HEK293 (cell line): Measurements from ENCODE around the gene DIP2C.
"Not testable (repeated sequence)": the region's sequence is repeated elsewhere in the genome, so short reads cannot be mapped to it uniquely, and the experiment has no call there.

Source experiments
- KLF10 ChIP-seq: fragments of 450-650 bp; IDR thresholded peaks from 2 replicates; pipeline ENCODE4 v1.5.1; 2018; ENCODE audit warnings: missing biosample characterization, mild to moderate bottlenecking, missing genetic modification characterization
- PBX3 ChIP-seq: sonication (generic); formaldehyde crosslinking; IDR thresholded peaks from 2 replicates; pipeline ENCODE4 v1.8.1; 2022; ENCODE audit warnings: mild to moderate bottlenecking, moderate library complexity, missing genetic modification reagents
- YY1 ChIP-seq: fragments of 450-650 bp; formaldehyde crosslinking; IDR thresholded peaks from 2 replicates; pipeline ENCODE4 v1.5.1; 2018; ENCODE audit warnings: missing biosample characterization, missing genetic modification characterization
- ZBTB20 ChIP-seq: fragments of 450-650 bp; formaldehyde crosslinking; IDR thresholded peaks from 2 replicates; pipeline ENCODE4 v1.5.1; 2016; ENCODE audit warnings: missing biosample characterization, missing genetic modification characterization
- ZNF112 ChIP-seq: fragments of 450-650 bp; formaldehyde crosslinking; IDR thresholded peaks from 2 replicates; pipeline ENCODE4 v1.5.0; 2017; ENCODE audit warnings: missing biosample characterization, missing genetic modification characterization
- ZNF155 ChIP-seq: fragments of 450-650 bp; formaldehyde crosslinking; IDR thresholded peaks from 2 replicates; pipeline ENCODE4 v1.5.1; 2016; ENCODE audit warnings: missing biosample characterization, missing genetic modification characterization
- ZNF311 ChIP-seq: fragments of 450-650 bp; formaldehyde crosslinking; IDR thresholded peaks from 2 replicates; pipeline ENCODE4 v1.5.1; 2017; ENCODE audit warnings: missing biosample characterization, missing genetic modification characterization, borderline replicate concordance
- ZNF473 ChIP-seq: fragments of 450-650 bp; formaldehyde crosslinking; IDR thresholded peaks from 2 replicates; pipeline ENCODE4 v1.5.1; 2017; ENCODE audit warnings: missing biosample characterization, missing genetic modification characterization
- ZNF544 ChIP-seq: fragments of 450-650 bp; formaldehyde crosslinking; IDR thresholded peaks from 2 replicates; pipeline ENCODE4 v1.5.0; 2017; ENCODE audit warnings: missing biosample characterization, missing genetic modification characterization
- ZNF76 ChIP-seq: fragments of 450-650 bp; formaldehyde crosslinking; IDR thresholded peaks from 2 replicates; pipeline ENCODE4; 2016; ENCODE audit warnings: low read depth, missing biosample characterization, missing genetic modification characterization, borderline replicate concordance
- ZNF792 ChIP-seq: fragments of 450-650 bp; formaldehyde crosslinking; IDR thresholded peaks from 2 replicates; pipeline ENCODE4 v1.5.1; 2016; ENCODE audit warnings: missing biosample characterization, missing genetic modification characterization
- TF ChIP-seq, protein P1 (sequence below): fragments of 450-650 bp; formaldehyde crosslinking; IDR thresholded peaks from 2 replicates; pipeline ENCODE4 v1.5.1; 2016; ENCODE audit warnings: missing biosample characterization, missing genetic modification characterization

- not testable (repeated sequence) for TF ChIP-seq KLF10 (tag by site-specific recombination); ZNF76 (tag by site-specific recombination); ZBTB20; PBX3 (CRISPR knock-in tag); ZNF155 (tag by site-specific recombination); ZNF544; ZNF311; ZNF792 (tag by site-specific recombination); ZNF473; ZNF112; YY1
- TF ChIP-seq, protein P1, sequence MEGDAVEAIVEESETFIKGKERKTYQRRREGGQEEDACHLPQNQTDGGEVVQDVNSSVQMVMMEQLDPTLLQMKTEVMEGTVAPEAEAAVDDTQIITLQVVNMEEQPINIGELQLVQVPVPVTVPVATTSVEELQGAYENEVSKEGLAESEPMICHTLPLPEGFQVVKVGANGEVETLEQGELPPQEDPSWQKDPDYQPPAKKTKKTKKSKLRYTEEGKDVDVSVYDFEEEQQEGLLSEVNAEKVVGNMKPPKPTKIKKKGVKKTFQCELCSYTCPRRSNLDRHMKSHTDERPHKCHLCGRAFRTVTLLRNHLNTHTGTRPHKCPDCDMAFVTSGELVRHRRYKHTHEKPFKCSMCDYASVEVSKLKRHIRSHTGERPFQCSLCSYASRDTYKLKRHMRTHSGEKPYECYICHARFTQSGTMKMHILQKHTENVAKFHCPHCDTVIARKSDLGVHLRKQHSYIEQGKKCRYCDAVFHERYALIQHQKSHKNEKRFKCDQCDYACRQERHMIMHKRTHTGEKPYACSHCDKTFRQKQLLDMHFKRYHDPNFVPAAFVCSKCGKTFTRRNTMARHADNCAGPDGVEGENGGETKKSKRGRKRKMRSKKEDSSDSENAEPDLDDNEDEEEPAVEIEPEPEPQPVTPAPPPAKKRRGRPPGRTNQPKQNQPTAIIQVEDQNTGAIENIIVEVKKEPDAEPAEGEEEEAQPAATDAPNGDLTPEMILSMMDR = not testable (repeated sequence)
Measured at GRCh38 chr10:532331-532730, 157.1 kb downstream of the DIP2C start.
